HCT116 (cell line): ENCODE data around the gene MAL. TPM values are rescaled to one million over a fixed set of nuclear protein-coding genes. Genes with fewer than 3 reads are reported as not detected.

Source experiments
- ATAC-seq: fragments of 200-7000 bp; cut with Tn5 transposase; 2 replicates; pipeline ENCODE4 v1.9.1; 2020; ENCODE audit warnings: mild to moderate bottlenecking, moderate library complexity
- BruUV-seq: library from RNA; stranded (reverse); fragments of 400-500 nt; replicated peaks from 2 replicates; lab custom pipeline; 2021; lab: Mats Ljungman, UMichigan
- CTCF ChIA-PET: fragments of 300-600 bp; sonication (Branson Sonifier 250); formaldehyde crosslinking; loops from one replicate; lab custom pipeline; 2021; ENCODE audit warnings: antibody characterized with exemption; lab: Charles Lee
- POLR2A ChIA-PET: fragments of 300-600, 350-600 bp; sonication (Branson Sonifier 250); formaldehyde crosslinking; loops from one replicate; lab custom pipeline; 2021; ENCODE audit warnings: antibody characterized with exemption; lab: Charles Lee
- RAD21 ChIA-PET, 2 experiments: fragments of 300-600 bp; sonication (Branson Sonifier 250); formaldehyde crosslinking; loops; one replicate each; lab custom pipeline; 2023; ENCODE audit warnings: low total read pairs in 2 of 2; ENCODE audit not compliant: uncharacterized antibody in 2 of 2, unreplicated experiment in 2 of 2, low non-redundant PET in 1 of 2; lab: Charles Lee
- DNase-seq: peaks from one replicate; pipeline ENCODE4 v3.0.0-alpha.2; 2010; ENCODE audit warnings: low read depth, low spot score
- H2AFZ ChIP-seq: fragments of 200-600 bp; shearing (Covaris generic), sonication (generic); 2 replicates; pipeline ENCODE4 v1.6.1; 2017; ENCODE audit warnings: low read depth, mixed run types, mixed read lengths, antibody characterized with exemption, low read length; ENCODE audit not compliant: poor library complexity, severe bottlenecking
- H3K27ac ChIP-seq: 2 replicates; pipeline ENCODE4 v1.5.1; 2012; ENCODE audit warnings: low read depth, low read length
- H3K27me3 ChIP-seq: fragments of 200-600 bp; sonication (generic); 2 replicates; pipeline ENCODE4 v1.6.1; 2016; ENCODE audit warnings: mixed run types, low read length, mixed read lengths; ENCODE audit not compliant: insufficient read depth
- H3K36me3 ChIP-seq, 2 experiments: fragments of 200-500 bp in 1 of 2; fragments of 200-600 bp in 1 of 2; sonication (Bioruptor generic) in 1 of 2; sonication (generic) in 1 of 2; 2 replicates each; pipeline versions ENCODE4 v1.5.1 to v1.6.1; 2014 to 2016; ENCODE audit warnings: low read length in 2 of 2, inconsistent platforms in 1 of 2, mixed read lengths in 1 of 2, mixed run types in 1 of 2; ENCODE audit not compliant: insufficient read depth in 2 of 2, control insufficient read depth in 1 of 2
- H3K4me1 ChIP-seq, 2 experiments: fragments of 200-600 bp in 1 of 2; sonication (generic) in 1 of 2; 2 replicates each; pipeline versions ENCODE4 v1.5.1 to v1.6.1; 2012 to 2017; ENCODE audit warnings: low read length in 2 of 2, inconsistent platforms in 1 of 2, mild to moderate bottlenecking in 1 of 2, mixed read lengths in 1 of 2, mixed run types in 1 of 2, moderate library complexity in 1 of 2; ENCODE audit not compliant: insufficient read depth in 2 of 2, control insufficient read depth in 1 of 2
- H3K4me2 ChIP-seq: fragments of 200-600 bp; sonication (generic); 2 replicates; pipeline ENCODE4 v1.6.1; 2017; ENCODE audit warnings: mixed run types, low read length, mixed read lengths
- H3K4me3 ChIP-seq, 2 experiments: fragments of 200-600 bp in 1 of 2; sonication (generic) in 1 of 2; replicated peaks in 1 of 2; 2 replicates each; pipeline ENCODE4 v1.5.1; 2011 to 2016; ENCODE audit warnings: low read length in 2 of 2, control low read depth in 1 of 2, low read depth in 1 of 2, mild to moderate bottlenecking in 1 of 2, mixed read lengths in 1 of 2, mixed run types in 1 of 2
- H3K79me2 ChIP-seq: fragments of 200-600 bp; sonication (generic); 2 replicates; pipeline ENCODE4 v1.6.1; 2017; ENCODE audit warnings: mild to moderate bottlenecking, mixed run types, low read length, moderate library complexity, mixed read lengths; ENCODE audit not compliant: insufficient read depth
- H3K9ac ChIP-seq: fragments of 200-600 bp; sonication (generic); 2 replicates; pipeline ENCODE4 v1.6.1; 2016; ENCODE audit warnings: low read length, mixed read lengths
- H3K9me2 ChIP-seq: fragments of 200-600 bp; sonication (generic), shearing (Covaris generic); 2 replicates; pipeline ENCODE4 v1.6.1; 2017; ENCODE audit warnings: mixed run types, mild to moderate bottlenecking, moderate library complexity; ENCODE audit not compliant: insufficient read depth
- H3K9me3 ChIP-seq, 2 experiments: fragments of 200-500 bp in 1 of 2; fragments of 200-600 bp in 1 of 2; sonication (Bioruptor generic) in 1 of 2; sonication (generic) in 1 of 2; 2 replicates each; pipeline ENCODE4 v1.6.1; 2014 to 2017; ENCODE audit warnings: low read length in 2 of 2, mixed read lengths in 2 of 2, inconsistent platforms in 1 of 2, low read depth in 1 of 2, mild to moderate bottlenecking in 1 of 2, mixed run types in 1 of 2, moderate library complexity in 1 of 2; ENCODE audit not compliant: control insufficient read depth in 1 of 2, insufficient read depth in 1 of 2
- H4K20me1 ChIP-seq: fragments of 200-600 bp; sonication (generic), shearing (Covaris generic); 2 replicates; pipeline ENCODE4 v1.6.1; 2017; ENCODE audit warnings: mixed run types, mild to moderate bottlenecking, moderate library complexity; ENCODE audit not compliant: insufficient read depth
- EGR1 ChIP-seq: IDR thresholded peaks from 2 replicates; pipeline ENCODE4 v1.6.1; 2012; ENCODE audit warnings: low read depth
- ELF1 ChIP-seq: IDR thresholded peaks from 2 replicates; pipeline ENCODE4 v1.6.1; 2012; ENCODE audit warnings: low read depth, borderline replicate concordance
- EZH2 ChIP-seq: fragments of 200-600 bp; sonication (generic); IDR thresholded peaks from 2 replicates; pipeline ENCODE4 v1.6.1; 2017; ENCODE audit warnings: antibody characterized with exemption, mixed run types
- EZH2phosphoT487 ChIP-seq: fragments of 200-600 bp; IDR thresholded peaks from 2 replicates; pipeline ENCODE4 v1.6.1; 2018; ENCODE audit warnings: antibody characterized with exemption, borderline replicate concordance
- FOSL1 ChIP-seq: IDR thresholded peaks from 2 replicates; pipeline ENCODE4 v1.6.1; 2012; ENCODE audit warnings: low read depth
- MAX ChIP-seq: IDR thresholded peaks from 2 replicates; pipeline ENCODE4 v1.6.1; 2012
- POLR2AphosphoS5 ChIP-seq: IDR thresholded peaks from 2 replicates; pipeline ENCODE4 v1.6.1; 2011; ENCODE audit warnings: mild to moderate bottlenecking, low read depth, low read length, moderate library complexity
- RAD21 ChIP-seq: IDR thresholded peaks from 2 replicates; pipeline ENCODE4 v1.6.1; 2012; ENCODE audit warnings: low read depth, mild to moderate bottlenecking
- REST ChIP-seq: IDR thresholded peaks from 2 replicates; pipeline ENCODE4 v1.6.1; 2012; ENCODE audit warnings: low read depth
- SRF ChIP-seq: IDR thresholded peaks from 2 replicates; pipeline ENCODE4 v1.6.1; 2012; ENCODE audit warnings: low read depth
- TCF7L2 ChIP-seq: IDR thresholded peaks from 2 replicates; pipeline ENCODE4 v1.7.0; 2011; ENCODE audit warnings: borderline replicate concordance, inconsistent platforms; ENCODE audit not compliant: insufficient read depth, insufficient read length; ENCODE audit errors: extremely low read depth
- ZBTB33 ChIP-seq: IDR thresholded peaks from 2 replicates; pipeline ENCODE4 v1.6.1; 2011; ENCODE audit warnings: mild to moderate bottlenecking, low read length, moderate library complexity; ENCODE audit not compliant: insufficient replicate concordance; ENCODE audit errors: extremely low read depth
- ZFX ChIP-seq: fragments of 450-650 bp; IDR thresholded peaks from 2 replicates; pipeline ENCODE4 v1.6.1; 2017
- ZNF274 ChIP-seq: fragments of 200-500 bp; sonication (Bioruptor generic); IDR thresholded peaks from 2 replicates; pipeline ENCODE4 v1.6.1; 2014; ENCODE audit warnings: mild to moderate bottlenecking, low read depth, low read length, inconsistent platforms
- intact Hi-C: fragments of 100-400 bp; cut with micrococcal nuclease; formaldehyde crosslinking; loops from 2 replicates; pipeline ENCODE4 v1.10.0; 2022
- total RNA-seq: library from RNA; stranded (reverse); gene quantifications from one replicate; pipeline ENCODE4 v1.2.1, GENCODE V29; 2021; ENCODE audit not compliant: unreplicated experiment

Gene MAL
- total RNA-seq, 1 experiment from 2014 or later: not detected

GRCh38 chr2:95019572-95019971 is 5.9 kb upstream of the MAL start:
- H3K9ac ChIP-seq: no peak overlapping the region
- no peaks in the 10 kb centered on the region for H3K27me3 ChIP-seq
- no peak overlapping the region for H3K4me3 ChIP-seq
- CTCF ChIA-PET: interaction anchor here (0.8 to 1.6 kb wide), 3 partner anchors 10 to 96 kb away, joined by 3 to 4 read pairs (median 3); no protein-coding TSS in a partner anchor
- no peak overlapping the region for H3K4me2 ChIP-seq
- DNase-seq: no peak
- no peaks in the 10 kb centered on the region for H3K79me2 ChIP-seq
- no peaks in the 10 kb centered on the region for H3K9me3 ChIP-seq
- TF ChIP-seq MAX (no peak), FOSL1 (no peak), EGR1 (no peak), RAD21 (no peak), EZH2 (no peak), ZFX (no peak), ELF1 (no peak), EZH2phosphoT487 (no peak)
- TF ChIP-seq, all 23 proteins: peak for 0
- no peaks in the 10 kb centered on the region for H3K36me3 ChIP-seq
- intact Hi-C loops: no loop called here
- no peak for ATAC-seq
- H4K20me1 ChIP-seq: no peaks in the 10 kb centered on the region
- H3K27ac ChIP-seq: no peak overlapping the region
- BruUV-seq: no TSS peak
- POLR2A ChIA-PET: no interaction called here
- no peak overlapping the region for H2AFZ ChIP-seq
- peaks cover 0 to 8% of the 10 kb centered on the region in 2 experiments; a peak in 1 of 4 replicates for H3K4me1 ChIP-seq
- H3K9me2 ChIP-seq: no peaks in the 10 kb centered on the region
- RAD21 ChIA-PET: no interaction called here

- no peaks in the 10 kb centered on the region for H4K20me1 ChIP-seq
- H3K27me3 ChIP-seq: no peaks in the 10 kb centered on the region
- ChIA-PET POLR2A (no interaction called here), RAD21 (no interaction called here), CTCF (interaction anchor here (1.6 kb wide), 1 partner anchor 95 kb away, joined by 4 read pairs; no protein-coding TSS in a partner anchor)
- H3K4me3 ChIP-seq: no peak overlapping the region
- ATAC-seq (no peak), DNase-seq (no peak)
- no peaks in the 10 kb centered on the region for H3K9me2 ChIP-seq
- H3K4me2 ChIP-seq: no peak overlapping the region
- intact Hi-C loops: no loop called here
- no TSS peak for BruUV-seq
- no peak overlapping the region for H2AFZ ChIP-seq
- no peak overlapping the region for H3K9ac ChIP-seq
- peaks cover 0 to 8% of the 10 kb centered on the region in 2 experiments; a peak in 1 of 4 replicates for H3K4me1 ChIP-seq
- H3K79me2 ChIP-seq: no peaks in the 10 kb centered on the region
- no peaks in the 10 kb centered on the region for H3K9me3 ChIP-seq
- no peaks in the 10 kb centered on the region for H3K36me3 ChIP-seq
- H3K27ac ChIP-seq: no peak overlapping the region
- no peak for TF ChIP-seq POLR2AphosphoS5
- no peak for TF ChIP-seq REST
- TF ChIP-seq MAX: no peak
- TF ChIP-seq ZBTB33: no peak
- TF ChIP-seq SRF: no peak
- TF ChIP-seq TCF7L2: no peak
- TF ChIP-seq ZNF274: no peak
Measured at GRCh38 chr2:95020275-95021022, 5.1 kb upstream of the MAL start.
